ENCODE results near the gene STIM1. TPM values are rescaled to one million over a fixed set of nuclear protein-coding genes. Genes with fewer than 3 reads are reported as not detected.
"Not testable (repeated sequence)": the region's sequence is repeated elsewhere in the genome, so short reads cannot be mapped to it uniquely, and the experiment has no call there.

Gene STIM1
- total RNA-seq, 1 donor from 2014 or later = 71.5 TPM

GRCh38 chr11:3983101-3983500, 127.6 kb downstream of the STIM1 start:
- no peak for DNase-seq (ENCODE audit: low spot score)

- DNase-seq (ENCODE audit: low spot score) = no peak
These were observed 129.4 kb downstream of the STIM1 start for GRCh38 chr11:3984896-3985295.

- DNase-seq (ENCODE audit: low spot score) = no peak
These were observed 130.2 kb downstream of the STIM1 start for GRCh38 chr11:3985631-3986030.

GRCh38 chr11:3986301-3986700, 130.8 kb downstream of the STIM1 start:
- no peak for DNase-seq (ENCODE audit: low spot score)

GRCh38 chr11:3989276-3989920, 133.9 kb downstream of the STIM1 start:
- peak; percentile 47 for DNase-seq (ENCODE audit: low spot score)

GRCh38 chr11:3989921-3990290, 134.4 kb downstream of the STIM1 start:
- no peak for DNase-seq (ENCODE audit: low spot score)

- no peak for DNase-seq (ENCODE audit: low spot score)
These were observed 134.9 kb downstream of the STIM1 start for GRCh38 chr11:3990406-3990805.

GRCh38 chr11:3992964-3993363, 137.5 kb downstream of the STIM1 start:
- DNase-seq (ENCODE audit: low spot score) = no peak

- no peak for DNase-seq (ENCODE audit: low spot score)
These were observed 138.7 kb downstream of the STIM1 start for GRCh38 chr11:3994030-3994640.

- DNase-seq (ENCODE audit: low spot score) = no peak
These were observed 139.8 kb downstream of the STIM1 start for GRCh38 chr11:3995307-3995706.

GRCh38 chr11:3995949-3996554, 140.6 kb downstream of the STIM1 start:
- no peak for DNase-seq (ENCODE audit: low spot score)

GRCh38 chr11:3996651-3997050, 141.2 kb downstream of the STIM1 start:
- DNase-seq (ENCODE audit: low spot score) = no peak

- DNase-seq (ENCODE audit: low spot score) = not testable (repeated sequence)
These were observed 149.3 kb downstream of the STIM1 start for GRCh38 chr11:4004753-4005152.

- no peak for DNase-seq (ENCODE audit: low spot score)
These were observed 151.6 kb downstream of the STIM1 start for GRCh38 chr11:4006946-4007680.

GRCh38 chr11:4008116-4008515, 152.7 kb downstream of the STIM1 start:
- no peak for DNase-seq (ENCODE audit: low spot score)

- DNase-seq (ENCODE audit: low spot score) = peak; percentile 53
These were observed 161.1 kb downstream of the STIM1 start for GRCh38 chr11:4016602-4017001.

GRCh38 chr11:4017129-4017528, 161.7 kb downstream of the STIM1 start:
- no peak for DNase-seq (ENCODE audit: low spot score)

GRCh38 chr11:4018641-4019040, 163.2 kb downstream of the STIM1 start:
- no peak for DNase-seq (ENCODE audit: low spot score)

- no peak for DNase-seq (ENCODE audit: low spot score)
These were observed 164.4 kb downstream of the STIM1 start for GRCh38 chr11:4019891-4020290.

- no peak for DNase-seq (ENCODE audit: low spot score)
These were observed 167.2 kb downstream of the STIM1 start for GRCh38 chr11:4022669-4023068.

- no peak for DNase-seq (ENCODE audit: low spot score)
These were observed 169.9 kb downstream of the STIM1 start for GRCh38 chr11:4025248-4025966.

- DNase-seq (ENCODE audit: low spot score) = no peak
These were observed 170.5 kb downstream of the STIM1 start for GRCh38 chr11:4025967-4026324.

All from ureter (tissue), 1 donor.